K562 (cell line): ENCODE data around the gene GP2. TPM values are rescaled to one million over a fixed set of nuclear protein-coding genes. Genes with fewer than 3 reads are reported as not detected.

ENCODE experiments used
- ARHGAP35 ChIP-seq: fragments of 450-650 bp; IDR thresholded peaks from 2 replicates; pipeline ENCODE4 v1.6.1; 2018; ENCODE audit not compliant: partially characterized antibody
- ARID2 ChIP-seq: fragments of 450-650 bp; IDR thresholded peaks from 2 replicates; pipeline ENCODE4 v1.6.1; 2017; ENCODE audit warnings: antibody characterized with exemption, mild to moderate bottlenecking
- BRF2 ChIP-seq: IDR thresholded peaks from 3 replicates; pipeline ENCODE4 v1.6.1; 2011; ENCODE audit warnings: borderline replicate concordance, mild to moderate bottlenecking; ENCODE audit not compliant: insufficient read length, insufficient read depth
- C11orf30 ChIP-seq: fragments of 450-650 bp; IDR thresholded peaks from 2 replicates; pipeline ENCODE4 v1.6.1; 2016; ENCODE audit warnings: low read depth, mild to moderate bottlenecking
- CC2D1A ChIP-seq: fragments of 450-650 bp; IDR thresholded peaks from 2 replicates; pipeline ENCODE4 v1.6.1; 2017; ENCODE audit warnings: mild to moderate bottlenecking
- E2F6 ChIP-seq, 2 experiments: IDR thresholded peaks; 2 replicates each; pipeline ENCODE4 v1.6.1; 2011; ENCODE audit warnings: borderline replicate concordance in 1 of 2, control low read depth in 1 of 2, low read depth in 1 of 2, low read length in 1 of 2, mild to moderate bottlenecking in 1 of 2, mixed read lengths in 1 of 2, moderate library complexity in 1 of 2; ENCODE audit not compliant: insufficient read depth in 1 of 2, insufficient read length in 1 of 2, poor library complexity in 1 of 2, severe bottlenecking in 1 of 2; ENCODE audit errors: extremely low read depth in 1 of 2
- MXI1 ChIP-seq: IDR thresholded peaks from 2 replicates; pipeline ENCODE4 v1.6.1; 2011; ENCODE audit warnings: low read depth, mild to moderate bottlenecking, improper control_type of control experiment, low read length
- SRSF1 ChIP-seq: fragments of 200-400 bp; formaldehyde crosslinking; IDR thresholded peaks from 2 replicates; pipeline ENCODE4 v1.6.1; 2017; ENCODE audit warnings: mild to moderate bottlenecking, low read depth, low read length, moderate library complexity
- THAP12 ChIP-seq: fragments of 250-450 bp; sonication (Bioruptor Pico); IDR thresholded peaks from 2 replicates; pipeline ENCODE4 v1.9.0; 2021; ENCODE audit warnings: mild to moderate bottlenecking, inconsistent platforms
- ZFPM2 ChIP-seq: fragments of 250-450 bp; sonication (Bioruptor Pico); IDR thresholded peaks from 2 replicates; pipeline ENCODE4 v1.5.1; 2022; ENCODE audit warnings: mild to moderate bottlenecking
- polyA plus RNA-seq, 8 experiments: library from polyadenylated mRNA; depleted of rRNA in 4 of 8; stranded (reverse) in 5 of 8; unstranded in 3 of 8; fragments of >200 nt; fragmentation: Nextera tagmentation in 2 of 8; fragmentation: Illumina TruSeq in 1 of 8; extraction: Ambion mirVana in 2 of 8; extraction: Trizol in 1 of 8; gene quantifications; 2 replicates each; pipeline versions ENCODE4 v1.2.1 to v1.2.3, GENCODE V29; 2011 to 2014; ENCODE audit warnings: inconsistent platforms in 1 of 8, missing spikeins in 1 of 8
- total RNA-seq, 7 experiments: library from RNA; depleted of rRNA in 6 of 7; stranded (reverse); fragments of >200 nt in 6 of 7; fragmentation: Illumina TruSeq in 2 of 7; extraction: Trizol in 2 of 7; gene quantifications; 2 replicates each; pipeline versions ENCODE4 v1.2.1 to v1.2.3, GENCODE V29; 2011 to 2021; ENCODE audit warnings: low replicate concordance in 1 of 7

The GP2 gene
- total and polyA plus RNA-seq, 9 of the 15 experiments (the other 6 are each of a cell fraction or from before 2014, with no cell fraction given): 5.9 TPM; not detected in 8

- no peak for TF ChIP-seq MXI1
- no peak for TF ChIP-seq THAP12 (CRISPR knock-in tag)
- TF ChIP-seq E2F6 (IDR thresholded peaks at IDR 0.05; ENCODE audit: borderline replicate concordance in 1 of 2, extremely low read depth in 1 of 2, insufficient read depth in 1 of 2, insufficient read length in 1 of 2, low read depth in 1 of 2, low read length in 1 of 2, poor library complexity in 1 of 2, severe bottlenecking in 1 of 2): no peak
- no peak for TF ChIP-seq SRSF1
- TF ChIP-seq ARID2: no peak
- TF ChIP-seq ARHGAP35: no peak
- no peak for TF ChIP-seq C11orf30
- no peak for TF ChIP-seq CC2D1A
- TF ChIP-seq ZFPM2 (CRISPR knock-in tag): no peak
- TF ChIP-seq BRF2: no peak
Measured at GRCh38 chr16:20348365-20349185, 21.3 kb upstream of the GP2 start (continued).
